Activated CD4-positive, alpha-beta T cell treated with anti-CD3 and anti-CD28 coated beads, Interleukin-10, Interleukin-2, amounts not matched to agents 100 ng/mL and 50 ng/mL, durations not matched to agents 16 hours and 8 hours (primary cell): ENCODE results near the gene MFAP4.

Experiments used
- DNase-seq: peaks from one replicate; pipeline ENCODE4 v3.0.0-alpha.2; 2020

MFAP4 gene

DNA sequence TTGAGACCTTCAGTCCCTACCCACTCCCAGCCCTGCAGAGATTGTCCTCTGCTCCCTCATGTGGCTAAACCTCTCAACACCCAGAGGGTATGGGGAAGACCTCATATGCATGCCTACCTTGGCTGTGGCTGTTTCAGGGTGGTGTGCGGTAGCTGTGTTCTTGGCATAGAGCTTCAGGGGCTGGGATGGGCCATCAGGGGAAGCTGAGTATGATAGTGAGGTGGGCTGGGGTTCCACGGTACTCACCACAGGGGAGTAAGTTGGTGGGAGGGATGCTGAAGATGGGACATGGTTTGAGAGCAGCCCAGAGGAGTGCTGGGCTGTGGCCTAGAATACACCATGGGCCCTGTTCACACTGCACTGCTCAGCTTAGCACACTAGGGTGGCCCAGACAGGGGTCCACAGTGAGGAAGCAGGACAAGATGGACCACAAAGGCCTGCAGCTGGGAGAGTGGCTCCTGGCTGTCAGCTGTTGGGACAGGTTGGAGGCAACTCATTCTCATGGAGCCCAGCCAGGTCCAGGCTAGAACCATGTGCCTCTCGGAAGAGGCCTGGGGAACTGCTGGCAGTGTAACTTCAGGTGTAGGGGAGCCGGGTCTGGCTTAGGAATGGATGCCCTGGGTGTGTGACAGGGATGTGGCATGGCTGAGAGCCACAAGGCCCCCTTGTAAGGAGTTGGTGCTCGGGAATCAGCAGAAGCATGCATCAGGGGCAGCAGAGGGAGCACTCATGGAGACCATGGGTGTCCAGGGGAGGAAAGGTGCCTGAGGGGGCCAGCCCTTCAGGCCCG is 3.1 kb downstream of the MFAP4 start:
- no peak for DNase-seq

- no peak for DNase-seq
These were observed 4.2 kb downstream of the MFAP4 start for GRCh38 chr17:19382531-19383444.

DNA sequence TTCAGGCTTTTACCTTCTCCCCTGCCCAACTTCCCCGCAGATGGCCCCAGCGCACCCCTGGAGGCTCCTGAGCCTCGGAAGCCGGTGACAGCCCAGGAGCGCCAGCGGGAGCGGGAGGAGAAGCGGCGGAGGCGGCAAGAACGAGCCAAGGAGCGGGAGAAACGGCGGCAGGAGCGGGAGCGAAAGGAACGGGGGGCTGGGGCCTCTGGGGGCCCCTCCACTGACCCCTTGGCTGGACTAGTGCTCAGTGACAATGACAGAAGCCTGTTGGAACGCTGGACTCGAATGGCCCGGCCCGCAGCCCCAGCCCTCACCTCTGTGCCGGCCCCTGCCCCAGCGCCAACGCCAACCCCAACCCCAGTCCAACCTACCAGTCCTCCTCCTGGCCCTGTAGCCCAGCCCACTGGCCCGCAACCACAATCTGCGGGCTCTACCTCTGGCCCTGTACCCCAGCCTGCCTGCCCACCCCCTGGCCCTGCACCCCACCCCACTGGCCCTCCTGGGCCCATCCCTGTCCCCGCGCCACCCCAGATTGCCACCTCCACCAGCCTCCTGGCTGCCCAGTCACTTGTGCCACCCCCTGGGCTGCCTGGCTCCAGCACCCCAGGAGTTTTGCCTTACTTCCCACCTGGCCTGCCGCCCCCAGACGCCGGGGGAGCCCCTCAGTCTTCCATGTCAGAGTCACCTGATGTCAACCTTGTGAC is 5.1 kb downstream of the MFAP4 start:
- DNase-seq, result no peak

DNA sequence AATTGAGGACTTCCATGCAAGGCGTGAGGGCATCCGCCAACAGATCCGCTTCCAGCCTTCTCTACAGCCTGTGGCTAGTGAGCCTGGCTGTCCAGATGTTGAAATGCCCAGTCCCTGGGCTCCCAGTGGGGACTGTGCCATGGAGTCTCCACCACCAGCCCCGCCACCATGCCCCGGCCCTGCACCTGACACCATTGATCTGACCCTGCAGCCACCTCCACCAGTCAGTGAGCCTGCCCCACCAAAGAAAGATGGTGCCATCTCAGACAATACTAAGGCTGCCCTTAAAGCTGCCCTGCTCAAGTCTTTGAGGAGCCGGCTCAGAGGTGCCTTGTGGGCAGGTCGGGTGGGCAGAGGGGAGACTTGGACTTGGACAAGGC is 5.6 kb downstream of the MFAP4 start:
- DNase-seq, result no peak

GRCh38 chr17:19380481-19381301 is 6.3 kb downstream of the MFAP4 start:
- DNase-seq, result no peak

- no peak for DNase-seq
These were observed 7.5 kb downstream of the MFAP4 start for GRCh38 chr17:19379361-19380065.

DNA sequence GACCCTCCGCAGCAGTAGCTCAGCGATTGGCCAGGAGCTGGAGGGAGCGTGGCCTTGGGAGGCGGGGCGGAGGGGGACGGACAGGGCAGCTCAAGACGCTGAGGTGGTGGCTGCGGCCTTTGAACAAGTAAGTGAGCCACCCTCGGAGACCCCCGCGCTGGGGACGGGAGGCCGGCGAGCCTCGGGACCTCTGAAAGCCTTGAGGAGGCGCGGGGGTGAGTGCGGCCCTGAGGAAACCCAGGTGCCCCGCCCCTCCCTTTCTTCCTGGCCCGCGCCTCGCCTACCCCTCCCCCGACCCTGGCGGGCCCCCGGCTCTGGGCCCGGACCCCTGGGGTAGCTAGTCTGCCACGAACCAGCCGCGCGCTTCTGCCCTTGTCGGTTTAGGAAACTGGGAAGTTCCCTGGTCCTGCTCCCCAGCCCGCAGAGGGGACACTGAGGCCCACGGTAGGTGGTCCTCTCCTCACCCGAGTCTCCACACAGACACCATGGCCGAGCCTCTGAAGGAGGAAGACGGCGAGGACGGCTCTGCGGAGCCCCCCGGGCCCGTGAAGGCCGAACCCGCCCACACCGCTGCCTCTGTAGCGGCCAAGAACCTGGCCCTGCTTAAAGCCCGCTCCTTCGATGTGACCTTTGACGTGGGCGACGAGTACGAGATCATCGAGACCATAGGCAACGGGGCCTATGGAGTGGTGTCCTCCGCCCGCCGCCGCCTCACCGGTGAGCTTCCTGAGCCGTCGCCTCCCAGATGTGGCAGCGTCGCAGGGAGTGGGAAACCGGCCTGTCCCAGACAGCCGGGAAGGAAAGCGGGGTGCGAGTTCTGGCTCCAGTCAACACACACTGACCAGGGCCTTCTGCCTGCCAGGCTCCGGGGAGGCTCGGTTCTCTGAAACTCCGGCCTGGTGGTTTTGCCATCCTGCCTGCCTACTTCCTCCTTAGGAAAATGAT is 8.3 kb downstream of the MFAP4 start, which contains the start of gene MAPK7:
TSS of gene MAPK7 (plus strand) at position 83 of the 945 bp plus-strand sequence. CDS start at position 486, 403 bp downstream.
- DNase-seq, result no peak

GRCh38 chr17:19377602-19378415 is 9.2 kb downstream of the MFAP4 start:
- peak; percentile 99 for DNase-seq

GRCh38 chr17:19376811-19377210 is 10.2 kb downstream of the MFAP4 start:
- peak; percentile 16 for DNase-seq

DNA sequence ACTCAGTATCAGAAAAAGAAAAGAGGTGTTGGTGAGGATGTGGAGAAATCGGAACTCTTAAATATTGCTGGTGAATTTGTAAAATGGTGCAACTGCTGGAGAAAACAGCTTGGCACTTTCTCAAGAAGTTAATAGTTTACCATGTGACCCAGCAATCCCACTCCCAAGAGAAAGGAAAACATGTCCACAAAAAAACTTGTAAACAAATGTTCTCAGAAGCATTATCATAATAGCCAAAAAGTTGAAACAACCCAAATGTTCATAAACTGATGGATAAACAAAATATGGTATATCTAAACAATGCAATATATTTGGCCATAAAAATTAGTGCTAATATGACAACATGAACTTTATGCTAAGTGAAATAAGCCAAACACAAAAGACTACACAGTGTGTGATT is 11.3 kb downstream of the MFAP4 start:
- DNase-seq, result no peak

GRCh38 chr17:19374136-19374535 is 12.9 kb downstream of the MFAP4 start:
- DNase-seq, result no peak

GRCh38 chr17:19372866-19373504 is 14.0 kb downstream of the MFAP4 start:
- no peak for DNase-seq

DNA sequence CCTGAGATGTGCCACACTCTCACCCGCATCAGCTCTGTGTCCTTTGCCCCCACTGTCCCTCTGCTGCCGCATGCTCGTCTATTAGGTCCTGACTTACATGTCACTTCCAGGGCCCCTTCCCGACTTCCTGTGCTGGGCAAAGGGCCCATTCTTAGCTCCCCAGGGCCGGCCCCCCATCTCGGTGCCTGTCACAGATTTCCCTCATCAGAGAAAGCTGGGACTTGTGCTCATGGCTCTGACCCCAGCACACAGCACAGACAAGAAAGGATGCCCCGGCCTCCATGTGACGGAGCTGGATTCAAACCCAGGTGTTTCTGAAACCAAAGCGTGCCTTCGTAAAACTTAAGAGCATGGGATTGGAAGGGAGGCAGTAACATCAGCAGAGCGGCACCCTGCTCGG is 14.6 kb downstream of the MFAP4 start:
- DNase-seq, result no peak

DNA sequence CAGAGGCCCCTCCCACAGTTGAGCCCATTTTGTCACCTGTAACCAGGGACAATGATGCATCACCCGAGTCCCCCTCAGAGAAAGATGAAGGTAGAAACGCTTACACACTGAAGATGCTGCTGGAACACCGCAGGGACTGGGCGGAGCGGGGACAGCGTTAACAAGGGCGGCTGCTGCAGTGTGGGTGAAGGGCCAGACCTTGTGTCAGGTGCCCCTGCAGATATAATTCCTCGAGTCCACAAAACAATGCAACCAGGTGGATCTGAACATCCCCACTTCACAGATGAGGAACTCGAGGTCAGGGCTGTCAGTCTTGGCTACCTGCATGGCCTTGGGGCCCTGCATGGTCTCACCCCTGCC is 15.0 kb downstream of the MFAP4 start:
- DNase-seq, result no peak

DNA sequence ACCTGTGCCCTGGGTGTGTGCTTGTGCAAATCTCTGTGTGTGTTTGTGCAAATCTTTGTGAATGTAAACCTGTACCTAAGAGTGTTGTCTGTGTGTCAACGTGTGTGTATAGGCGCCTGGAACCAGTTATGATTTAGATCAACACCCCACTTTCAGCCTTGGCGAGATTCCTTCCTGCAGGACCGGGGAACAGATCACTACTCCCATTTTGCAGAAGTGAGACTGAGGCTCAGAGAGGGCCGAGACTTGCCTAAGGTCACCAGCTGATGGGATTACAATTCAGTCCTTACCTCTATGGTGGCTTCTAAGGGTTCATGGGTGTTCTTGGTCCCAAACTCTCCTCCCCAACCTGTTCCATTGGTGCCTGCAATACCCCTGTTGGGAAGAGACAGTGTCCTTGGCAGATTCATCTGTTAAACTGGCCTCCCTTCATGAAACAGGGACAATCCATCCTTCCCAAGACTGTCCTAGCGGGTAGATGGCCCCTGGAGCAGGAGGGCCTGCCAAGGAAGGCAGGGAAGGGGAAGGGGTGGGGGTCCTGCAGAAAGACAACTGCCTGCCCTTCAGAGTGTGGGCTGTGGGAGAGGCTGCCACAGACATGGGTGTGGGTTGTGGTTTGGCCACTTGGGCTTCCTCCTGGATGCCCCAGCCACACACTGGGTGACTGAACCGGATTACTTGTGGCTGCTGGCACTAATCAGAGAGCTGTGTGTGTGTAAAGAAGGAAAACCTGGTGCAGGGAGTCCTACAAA is 15.6 kb downstream of the MFAP4 start:
- peak; percentile 16 for DNase-seq

DNA sequence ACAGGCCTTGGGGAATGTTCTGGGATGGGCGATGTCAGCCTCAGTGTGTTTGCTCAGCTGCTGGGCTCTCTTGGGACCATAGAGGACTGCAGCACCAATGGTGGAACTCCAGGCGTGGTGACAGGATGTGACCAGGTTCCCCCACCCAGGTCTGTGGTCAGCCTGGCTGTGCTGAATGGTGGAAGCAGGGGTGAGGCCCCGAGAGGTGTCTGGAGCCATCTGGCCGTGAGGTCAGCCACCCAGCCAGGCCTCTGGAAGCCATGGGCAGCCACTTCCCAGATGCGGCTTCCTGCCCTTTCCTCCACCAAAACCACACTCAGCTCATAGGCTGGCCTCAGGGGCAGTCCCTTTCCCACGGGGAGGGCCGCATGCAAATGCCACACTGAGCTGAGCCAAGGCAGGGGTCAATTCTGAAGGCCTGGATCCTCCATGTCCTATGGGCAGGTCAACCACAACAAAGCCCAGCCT is 16.5 kb downstream of the MFAP4 start:
- DNase-seq, result peak; percentile 47

DNA sequence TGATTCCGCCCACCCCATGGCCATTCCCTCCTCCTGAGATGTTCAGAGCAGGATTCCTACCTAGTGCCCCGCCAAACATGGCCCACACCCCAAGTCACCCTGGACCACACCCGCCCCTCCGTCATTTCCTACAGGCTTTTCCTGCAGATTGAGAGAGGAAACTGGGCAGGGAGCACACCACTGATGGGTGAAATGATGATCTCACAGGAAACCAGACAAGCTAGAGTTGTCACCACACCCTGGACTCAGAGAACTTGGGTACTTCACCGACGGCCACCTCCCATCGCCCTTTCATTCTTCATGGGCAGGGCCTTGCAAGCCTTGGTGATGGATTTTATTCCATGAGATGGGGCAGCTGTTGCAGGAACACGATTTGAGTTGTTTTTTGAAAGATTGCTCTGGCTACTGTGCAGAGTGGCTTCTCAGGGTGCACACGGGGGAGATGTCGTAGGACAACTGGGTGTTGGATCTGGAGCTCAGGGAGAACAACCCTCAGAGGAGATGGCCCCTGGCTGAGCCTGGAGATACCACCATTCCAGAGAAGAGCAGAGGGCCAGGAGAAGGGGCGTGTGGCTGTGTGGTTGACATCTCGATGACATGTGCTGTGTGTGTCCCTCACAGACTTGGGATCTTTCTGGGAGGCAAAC is 17.0 kb downstream of the MFAP4 start:
- peak; percentile 56 for DNase-seq
